Brain microvascular endothelial cell (primary cell): ENCODE data around the gene CD1B.
"Not testable (repeated sequence)": the region's sequence is repeated elsewhere in the genome, so short reads cannot be mapped to it uniquely, and the experiment has no call there.

Experiments
- DNase-seq: peaks from one replicate; pipeline ENCODE4 v3.0.0-alpha.2; 2020
- H3K27ac ChIP-seq: fragments of 250-450 bp; sonication (Bioruptor Pico); 2 replicates; pipeline ENCODE4 v1.5.1; 2020; ENCODE audit warnings: mild to moderate bottlenecking, moderate library complexity
- H3K27me3 ChIP-seq: fragments of 250-450 bp; sonication (Bioruptor Pico); replicated peaks from 2 replicates; pipeline ENCODE4 v1.5.1; 2020; ENCODE audit warnings: mild to moderate bottlenecking
- H3K36me3 ChIP-seq: fragments of 250-450 bp; sonication (Bioruptor Pico); replicated peaks from 2 replicates; pipeline ENCODE4 v1.5.1; 2020; ENCODE audit warnings: mild to moderate bottlenecking
- H3K4me3 ChIP-seq: 2 replicates; pipeline ENCODE4 v1.5.1; 2011; ENCODE audit warnings: low read depth, mild to moderate bottlenecking, control low read depth, low read length, moderate library complexity
- in situ Hi-C: cut with HindIII; loops from 2 replicates; pipeline ENCODE4 v1.10.0; 2017; ENCODE audit warnings: low sequenced_read_pairs, low pct_ligation_motif_present
- TF ChIP-seq, protein P1 (sequence below): IDR thresholded peaks from 2 replicates; pipeline ENCODE4 v1.5.1; 2011; ENCODE audit warnings: low read depth, mild to moderate bottlenecking, moderate library complexity, low read length, control low read depth, inconsistent platforms; ENCODE audit errors: missing control alignments

The CD1B gene

GRCh38 chr1:158331481-158332150 lies at the start of gene CD1B:
TSS of gene CD1B (minus strand) at chr1:158331531. CDS start at chr1:158331423, 108 bp downstream.
- TF ChIP-seq, protein P1, sequence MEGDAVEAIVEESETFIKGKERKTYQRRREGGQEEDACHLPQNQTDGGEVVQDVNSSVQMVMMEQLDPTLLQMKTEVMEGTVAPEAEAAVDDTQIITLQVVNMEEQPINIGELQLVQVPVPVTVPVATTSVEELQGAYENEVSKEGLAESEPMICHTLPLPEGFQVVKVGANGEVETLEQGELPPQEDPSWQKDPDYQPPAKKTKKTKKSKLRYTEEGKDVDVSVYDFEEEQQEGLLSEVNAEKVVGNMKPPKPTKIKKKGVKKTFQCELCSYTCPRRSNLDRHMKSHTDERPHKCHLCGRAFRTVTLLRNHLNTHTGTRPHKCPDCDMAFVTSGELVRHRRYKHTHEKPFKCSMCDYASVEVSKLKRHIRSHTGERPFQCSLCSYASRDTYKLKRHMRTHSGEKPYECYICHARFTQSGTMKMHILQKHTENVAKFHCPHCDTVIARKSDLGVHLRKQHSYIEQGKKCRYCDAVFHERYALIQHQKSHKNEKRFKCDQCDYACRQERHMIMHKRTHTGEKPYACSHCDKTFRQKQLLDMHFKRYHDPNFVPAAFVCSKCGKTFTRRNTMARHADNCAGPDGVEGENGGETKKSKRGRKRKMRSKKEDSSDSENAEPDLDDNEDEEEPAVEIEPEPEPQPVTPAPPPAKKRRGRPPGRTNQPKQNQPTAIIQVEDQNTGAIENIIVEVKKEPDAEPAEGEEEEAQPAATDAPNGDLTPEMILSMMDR, result no peak
- in situ Hi-C loops, result no loop called here
- Histone ChIP-seq H3K4me3 (no peak within 1 kb of the TSS), H3K27me3 (no peaks in the 10 kb centered on the region), H3K27ac (no peak within 1 kb of the TSS), H3K36me3 (no peaks in the 10 kb centered on the region)
- DNase-seq, result no peak

DNA sequence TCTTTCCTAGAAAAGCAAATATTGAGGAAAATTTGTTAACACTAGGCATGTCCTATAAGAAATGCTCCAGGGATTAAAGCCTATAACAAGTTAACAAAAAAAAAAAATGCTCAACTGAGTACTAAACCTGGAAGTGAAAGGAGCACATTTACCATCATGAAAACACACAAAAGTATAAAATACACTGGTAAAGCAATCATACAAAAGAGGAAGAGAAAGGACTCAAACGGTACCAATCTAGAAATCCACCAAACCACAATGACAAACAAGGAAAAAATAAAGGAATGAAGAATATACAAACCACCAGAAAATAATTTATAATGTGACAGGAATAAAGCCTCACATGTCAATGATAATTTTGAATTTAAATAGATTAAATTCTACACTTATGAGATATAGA lies 43.5 kb upstream of the CD1B start:
- no peak for DNase-seq
- in situ Hi-C loops, result no loop called here
- Histone ChIP-seq H3K36me3 (no peaks in the 10 kb centered on the region), H3K27ac (no peak overlapping the region), H3K4me3 (no peak overlapping the region), H3K27me3 (no peaks in the 10 kb centered on the region)
- TF ChIP-seq, protein P1, result no peak

DNA sequence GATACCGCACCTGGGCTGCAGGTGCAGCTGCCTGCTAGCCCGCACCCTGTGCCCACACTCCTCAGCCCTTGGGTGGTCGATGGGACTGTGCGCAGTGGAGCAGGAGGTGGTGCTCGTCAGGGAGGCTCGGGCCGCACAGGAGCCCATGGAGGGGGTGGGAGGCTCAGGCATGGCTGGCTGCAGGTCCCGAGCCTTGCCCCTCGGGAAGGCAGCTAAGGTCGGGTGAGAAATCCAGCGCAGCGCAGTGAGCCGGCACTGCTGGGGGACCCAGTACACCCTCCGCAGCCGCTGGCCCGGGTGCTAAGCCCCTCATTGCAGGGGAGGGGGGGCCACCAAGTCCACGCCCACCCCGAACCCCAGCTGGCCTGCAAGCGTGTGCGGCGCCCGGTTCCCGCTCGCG lies 42.8 kb upstream of the CD1B start:
- in situ Hi-C loops, H3K4me3 ChIP-seq, H3K36me3 ChIP-seq, H3K27me3 ChIP-seq, H3K27ac ChIP-seq, DNase-seq: not testable (repeated sequence)

- Histone ChIP-seq H3K27ac (no peak overlapping the region), H3K27me3 (no peaks in the 10 kb centered on the region), H3K36me3 (no peaks in the 10 kb centered on the region), H3K4me3 (no peak overlapping the region)
- TF ChIP-seq, protein P1, result no peak
- DNase-seq, result no peak
- in situ Hi-C loops, result no loop called here
Measured at GRCh38 chr1:158371188-158371953, 40.0 kb upstream of the CD1B start.

DNA sequence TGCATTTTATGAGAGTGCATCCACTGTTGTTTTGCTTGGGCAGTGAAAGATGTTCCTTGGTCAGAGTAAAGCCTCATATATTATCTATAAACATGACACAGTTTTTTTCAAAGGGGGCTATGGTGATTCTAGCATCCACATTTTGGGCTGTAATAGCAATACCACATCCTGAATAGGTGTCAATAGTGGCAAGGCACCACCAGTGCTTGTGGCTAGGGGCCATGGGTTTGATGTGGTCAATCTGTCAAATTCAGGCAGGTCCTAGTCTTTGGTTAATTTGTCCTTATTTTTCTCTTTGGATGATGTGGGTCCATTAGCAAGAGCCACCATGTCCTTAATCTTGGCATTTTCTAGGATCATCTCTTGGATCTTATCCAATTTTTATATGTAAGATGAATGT lies 35.5 kb upstream of the CD1B start:
- no peaks in the 10 kb centered on the region for H3K27me3 ChIP-seq
- TF ChIP-seq, protein P1, result no peak
- in situ Hi-C loops, result no loop called here
- no peaks in the 10 kb centered on the region for H3K36me3 ChIP-seq
- DNase-seq, result no peak
- no peak overlapping the region for H3K4me3 ChIP-seq
- no peak overlapping the region for H3K27ac ChIP-seq

DNA sequence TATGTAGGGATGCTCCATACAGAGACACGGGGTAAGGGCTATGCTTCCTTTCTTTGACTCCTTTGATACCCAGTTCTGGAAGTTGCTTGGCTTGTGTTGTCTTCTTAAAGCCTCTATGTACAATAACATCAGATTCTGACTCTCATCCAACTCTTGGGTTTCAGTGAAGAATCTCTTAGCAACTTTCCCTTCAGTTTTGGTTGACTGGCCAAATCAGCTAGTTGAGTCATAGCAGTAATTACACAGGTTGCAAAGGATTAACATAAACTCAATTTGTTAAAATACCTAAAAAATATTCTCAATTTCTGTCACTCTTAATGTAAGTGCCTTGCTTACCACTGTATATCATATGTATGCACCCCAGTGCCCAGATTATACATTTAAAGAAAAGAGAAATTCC lies 31.6 kb upstream of the CD1B start:
- Histone ChIP-seq H3K36me3 (no peaks in the 10 kb centered on the region), H3K4me3 (no peak overlapping the region), H3K27ac (no peak overlapping the region), H3K27me3 (no peaks in the 10 kb centered on the region)
- no peak for DNase-seq
- in situ Hi-C loops, result no loop called here
- TF ChIP-seq, protein P1, result no peak
